Upper lobe of right lung (tissue), 1 donor: ENCODE results near the gene ABHD13. TPM values are rescaled to one million over a fixed set of nuclear protein-coding genes. Genes with fewer than 3 reads are reported as not detected.
A peak's percentile ranks its signal among the peaks of the same experiment; 100 is the strongest.

Source experiments
- ATAC-seq: fragments of 200-7000 bp; cut with Tn5 transposase; one replicate; pipeline ENCODE4 v1.9.1; 2020; ENCODE audit warnings: mild to moderate bottlenecking, moderate library complexity
- DNase-seq: peaks from one replicate; pipeline ENCODE4 v3.0.0-alpha.2; 2020
- H3K27ac ChIP-seq: fragments of 200-600 bp; one replicate; pipeline ENCODE4 v1.8.0; 2022
- H3K27me3 ChIP-seq: fragments of 200-600 bp; one replicate; pipeline ENCODE4 v1.8.0; 2022; ENCODE audit warnings: mild to moderate bottlenecking
- H3K36me3 ChIP-seq: fragments of 200-600 bp; one replicate; pipeline ENCODE4 v1.8.0; 2022
- H3K4me1 ChIP-seq: fragments of 200-600 bp; one replicate; pipeline ENCODE4 v1.8.0; 2022
- H3K4me3 ChIP-seq: fragments of 200-600 bp; one replicate; pipeline ENCODE4 v1.8.0; 2022; ENCODE audit warnings: mild to moderate bottlenecking
- H3K9me3 ChIP-seq: fragments of 200-600 bp; one replicate; pipeline ENCODE4 v1.8.0; 2022
- CTCF ChIP-seq: fragments of 200-600 bp; IDR thresholded peaks from one replicate; pipeline ENCODE4 v1.8.0; 2022; ENCODE audit warnings: antibody characterized with exemption
- intact Hi-C: fragments of 100-400 bp; cut with DNase I; formaldehyde crosslinking; loops from one replicate; pipeline ENCODE4 v1.11.0; 2022
- long read RNA-seq: library from polyadenylated mRNA; unstranded; transcript quantifications from one replicate; pipeline ENCODE4 v2.0.0, GENCODE V29; 2021
- total RNA-seq: library from RNA; stranded (reverse); fragmentation: NEBNext Ultra II Directional; extraction: Animal tissue kit (Norgen Biotek cat#: 25700); gene quantifications from one replicate; pipeline ENCODE4 v1.2.1, GENCODE V29; 2021
- donor health status: DM: no; HTN: yes; CAD: no; lungs with severe emphysema.

ABHD13 gene
- total RNA-seq = 12.8 TPM
- long read RNA-seq, full-length matches to known transcripts = 23 of 26 reads
- long read RNA-seq, partial matches to known transcripts = 0 of 26 reads
- long read RNA-seq, other reads (novel, unspliced or antisense) = 3 of 26 reads

GRCh38 chr13:108218044-108218974 is at the start of gene ABHD13:
TSS of gene ABHD13 (plus strand) at chr13:108218392. CDS start at chr13:108229219, 10,827 bp downstream.
- intact Hi-C loops = no loop called here
- DNase-seq = peak; percentile 96
- Histone ChIP-seq H3K36me3 (no peaks in the 10 kb centered on the region), H3K4me1 (peaks cover 48% of the 10 kb centered on the region), H3K27ac (peak within 1 kb of the TSS; percentile 87), H3K4me3 (peak within 1 kb of the TSS; percentile 96), H3K9me3 (no peaks in the 10 kb centered on the region), H3K27me3 (no peaks in the 10 kb centered on the region)
- peak; percentile 9 for TF ChIP-seq CTCF
- ATAC-seq = peak; percentile 92

DNA sequence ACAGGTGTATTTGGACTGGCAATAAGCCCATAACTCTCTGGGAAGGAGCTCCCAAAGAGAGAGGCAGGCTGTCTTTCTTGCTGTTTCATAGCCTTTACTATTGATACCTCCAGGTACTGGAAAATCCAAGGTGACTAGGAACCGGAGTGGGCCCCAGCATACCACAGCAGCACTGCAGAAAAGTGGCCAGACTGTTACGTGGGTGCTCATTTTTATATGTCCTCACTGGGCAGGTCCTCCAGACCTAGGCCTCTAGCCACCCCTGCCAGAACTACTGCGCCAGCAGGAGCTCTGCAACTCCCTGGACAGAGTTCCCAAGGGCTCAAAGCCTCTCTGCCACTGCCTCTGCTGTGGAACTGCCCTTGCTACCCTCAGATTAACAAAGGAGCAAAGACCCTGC is 49.3 kb upstream of the ABHD13 start:
- H3K4me1 ChIP-seq = no peaks in the 10 kb centered on the region
- intact Hi-C loops = no loop called here
- no peaks in the 10 kb centered on the region for H3K9me3 ChIP-seq
- H3K27me3 ChIP-seq = no peaks in the 10 kb centered on the region
- TF ChIP-seq CTCF = no peak
- no peak overlapping the region for H3K4me3 ChIP-seq
- no peak overlapping the region for H3K27ac ChIP-seq
- no peak for ATAC-seq
- H3K36me3 ChIP-seq = no peaks in the 10 kb centered on the region
- no peak for DNase-seq

DNA sequence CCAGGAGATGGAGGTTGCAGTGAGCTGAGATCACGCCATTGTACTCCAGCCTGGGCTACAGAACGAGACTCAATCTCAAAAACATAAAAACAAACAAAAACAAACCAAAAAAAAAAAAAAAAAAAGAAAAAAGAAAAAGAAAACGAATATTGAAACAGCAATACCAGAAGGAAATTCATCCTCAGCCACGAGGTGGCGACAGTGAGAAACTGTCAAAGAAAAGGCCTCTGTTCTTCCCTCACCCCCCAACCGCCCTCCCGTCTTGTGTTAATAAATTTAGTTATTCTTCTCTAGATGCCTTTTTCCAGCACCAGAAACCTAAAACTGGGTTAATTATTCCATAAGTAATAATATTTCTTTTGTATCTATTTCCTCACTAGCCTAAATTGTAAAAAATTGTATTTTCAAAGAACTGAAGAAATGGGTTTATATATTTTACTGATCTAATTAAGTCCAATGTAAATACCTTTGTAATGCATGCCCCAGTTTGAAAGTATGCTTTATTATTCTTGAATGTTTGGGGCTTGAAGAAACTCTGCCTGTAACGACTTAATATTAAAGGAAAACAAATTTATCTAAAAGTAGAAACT is 41.4 kb upstream of the ABHD13 start:
- intact Hi-C loops = no loop called here
- Histone ChIP-seq H3K36me3 (no peaks in the 10 kb centered on the region), H3K4me3 (no peak overlapping the region), H3K27ac (no peak overlapping the region), H3K9me3 (no peaks in the 10 kb centered on the region), H3K27me3 (no peaks in the 10 kb centered on the region), H3K4me1 (no peaks in the 10 kb centered on the region)
- DNase-seq (no peak), ATAC-seq (no peak)
- TF ChIP-seq CTCF = peak; percentile 49

DNA sequence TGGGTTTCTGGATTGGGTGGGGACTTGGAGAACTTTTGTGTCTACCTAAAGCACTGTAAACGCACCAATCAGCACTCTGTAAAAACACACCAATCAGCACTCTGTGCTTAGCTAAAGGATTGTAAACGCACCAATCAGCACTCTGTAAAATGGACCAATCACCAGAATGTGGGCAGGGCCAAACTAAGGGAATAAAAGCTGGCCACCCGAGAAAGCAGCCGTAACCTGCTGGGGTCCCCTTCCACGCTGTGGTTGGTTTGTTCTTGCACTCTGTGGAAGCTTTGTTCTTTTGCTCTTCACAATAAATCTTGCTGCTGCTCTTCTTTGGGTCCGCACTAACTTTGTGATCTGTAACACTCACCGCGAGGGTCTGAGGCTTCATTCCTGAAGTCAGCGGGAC is 40.1 kb upstream of the ABHD13 start:
- Histone ChIP-seq H3K36me3 (no peaks in the 10 kb centered on the region), H3K9me3 (no peaks in the 10 kb centered on the region), H3K27ac (no peak overlapping the region), H3K27me3 (no peaks in the 10 kb centered on the region), H3K4me1 (no peaks in the 10 kb centered on the region), H3K4me3 (no peak overlapping the region)
- TF ChIP-seq CTCF = no peak
- intact Hi-C loops = no loop called here
- ATAC-seq (no peak), DNase-seq (no peak)

- TF ChIP-seq CTCF = no peak
- no peak for DNase-seq
- Histone ChIP-seq H3K27ac (no peak overlapping the region), H3K27me3 (no peaks in the 10 kb centered on the region), H3K9me3 (no peaks in the 10 kb centered on the region), H3K4me1 (no peaks in the 10 kb centered on the region), H3K36me3 (no peaks in the 10 kb centered on the region), H3K4me3 (no peak overlapping the region)
- ATAC-seq = no peak
- intact Hi-C loops = no loop called here
Observed at GRCh38 chr13:108182652-108183051, 35.5 kb upstream of the ABHD13 start.
